Esophagus muscularis mucosa (tissue), 4 donors: ENCODE measurements around the gene TMEM95. TPM values are rescaled to one million over a fixed set of nuclear protein-coding genes. Genes with fewer than 3 reads are reported as not detected.

Experiments used
- DNase-seq: peaks from one replicate; pipeline ENCODE4 v3.0.0-alpha.2; 2017; ENCODE audit errors: extremely low spot score
- H3K27ac ChIP-seq, 4 donors: fragments of 200-600 bp; sonication (generic); replicated peaks in 1 of 4; 1 replicate in 3 of 4; 2 replicates in 1 of 4; pipeline ENCODE4 v1.5.1; 2016 to 2019; ENCODE audit warnings: mild to moderate bottlenecking in 1 of 4
- H3K27me3 ChIP-seq, 4 donors: fragments of 200-600 bp; sonication (generic); one replicate each; pipeline versions ENCODE4 v1.5.1 to v1.6.0; 2016 to 2019
- H3K36me3 ChIP-seq, 4 donors: fragments of 200-600 bp; sonication (generic); one replicate each; pipeline ENCODE4 v1.5.1; 2016 to 2019
- H3K4me1 ChIP-seq, 4 donors: fragments of 200-600 bp; sonication (generic); one replicate each; pipeline ENCODE4 v1.5.1; 2016 to 2019
- H3K4me3 ChIP-seq, 4 donors: fragments of 200-600 bp; sonication (generic); 1 replicate in 2 of 4; 2 replicates in 2 of 4; pipeline ENCODE4 v1.5.1; 2016 to 2019; ENCODE audit warnings: mild to moderate bottlenecking in 4 of 4, moderate library complexity in 1 of 4
- H3K9me3 ChIP-seq, 4 donors: fragments of 200-600 bp; sonication (generic); 1 replicate in 3 of 4; 2 replicates in 1 of 4; pipeline ENCODE4 v1.5.1; 2016 to 2019
- CTCF ChIP-seq, 3 experiments: fragments of 200-600 bp in 2 of 3; fragments of 450-650 bp in 1 of 3; sonication (generic) in 2 of 3; IDR thresholded peaks; one replicate each; pipeline ENCODE4 v1.5.1; 2017 to 2019; ENCODE audit warnings: antibody characterized with exemption in 3 of 3, mild to moderate bottlenecking in 2 of 3, moderate library complexity in 1 of 3
- EP300 ChIP-seq: sonication (generic); formaldehyde crosslinking; IDR thresholded peaks from one replicate; pipeline ENCODE4 v1.6.1; 2017; ENCODE audit warnings: antibody characterized with exemption
- POLR2A ChIP-seq: fragments of 450-650 bp; IDR thresholded peaks from one replicate; pipeline ENCODE4 v1.6.1; 2017; ENCODE audit warnings: antibody characterized with exemption, moderate library complexity, mild to moderate bottlenecking, low read depth
- POLR2AphosphoS5 ChIP-seq, 2 donors: sonication (generic); formaldehyde crosslinking; IDR thresholded peaks; one replicate each; pipeline ENCODE4 v1.6.1; 2017; ENCODE audit warnings: antibody characterized with exemption in 2 of 2
- WGBS: methylation state at CpG from one replicate; pipeline ENCODE4 v1.1.5; 2018; 5-methylcytosine and 5-hydroxymethylcytosine counted together
- intact Hi-C: fragments of 100-400 bp; cut with DNase I; formaldehyde crosslinking; loops from one replicate; pipeline ENCODE4 v1.15.1; 2023
- total RNA-seq, 4 donors: library from RNA; depleted of rRNA; stranded (reverse); fragments of >200 nt; gene quantifications; one replicate each; pipeline versions ENCODE4 v1.1.0 to v1.2.1, GENCODE V29; 2016

TMEM95 gene
- total RNA-seq, 4 donors from 2014 or later, result 0.42 TPM; not detected in 3

GRCh38 chr17:7403977-7404736 lies 49.2 kb downstream of the TMEM95 start, which contains the start of gene TMEM256:
Gene TMEM256, minus strand, starts transcription at chr17:7404097. Its CDS starts 13 bp downstream, at chr17:7404084.
- Histone ChIP-seq H3K36me3 (peaks cover 0 to 16% (median 6%) of the 10 kb centered on the region in 4 donors), H3K9me3 (no peaks in the 10 kb centered on the region), H3K4me3 (peak within 1 kb of the TSS; percentile 77 to 87 (median 85)), H3K4me1 (peaks cover 20 to 56% (median 39%) of the 10 kb centered on the region in 4 donors), H3K27me3 (no peaks in the 10 kb centered on the region), H3K27ac (peak within 1 kb of the TSS; percentile 90 to 93 (median 92))
- 0% methylated on average over 23 of the region's 49 CpGs for WGBS
- DNase-seq, result peak; percentile 100
- TF ChIP-seq POLR2AphosphoS5 (IDR thresholded peaks at IDR 0.05), result peak; percentile 98 to 99
- TF ChIP-seq POLR2A, result peak; percentile 89
- no peak for TF ChIP-seq EP300
- TF ChIP-seq CTCF (IDR thresholded peaks at IDR 0.05), result peak in 1 of 3 experiments; percentile 9
- intact Hi-C loops, result loop anchor here (2.0 to 5.0 kb wide), 2 partner anchors 33 to 52 kb away; partner anchors contain the start of gene KCTD11

GRCh38 chr17:7404737-7405349 lies 49.9 kb downstream of the TMEM95 start:
- Histone ChIP-seq H3K4me3 (peak overlapping the region; percentile 77 to 87 (median 85)), H3K27ac (peak overlapping the region; percentile 90 to 93 (median 92)), H3K27me3 (no peaks in the 10 kb centered on the region), H3K36me3 (peaks cover 0 to 22% (median 9%) of the 10 kb centered on the region in 4 donors), H3K9me3 (no peaks in the 10 kb centered on the region), H3K4me1 (peaks cover 20 to 56% (median 39%) of the 10 kb centered on the region in 4 donors)
- TF ChIP-seq CTCF (IDR thresholded peaks at IDR 0.05) (peak in 1 of 3 experiments; percentile 9), EP300 (no peak), POLR2AphosphoS5 (IDR thresholded peaks at IDR 0.05) (peak in 1 of 2 donors; percentile 84), POLR2A (peak; percentile 18)
- peak; percentile 93 for DNase-seq
- WGBS, result 0% methylated on average over 11 of the region's 65 CpGs
- intact Hi-C loops, result loop anchor here (2.0 to 5.0 kb wide), 2 partner anchors 32 to 53 kb away; partner anchors contain the start of gene KCTD11

GRCh38 chr17:7405350-7406234 lies 50.6 kb downstream of the TMEM95 start:
- intact Hi-C loops, result loop anchor here (2.0 kb wide), 1 partner anchor 31 kb away; no protein-coding TSS in a partner anchor
- TF ChIP-seq POLR2A, result no peak
- TF ChIP-seq CTCF (IDR thresholded peaks at IDR 0.05), result no peak
- no peak for TF ChIP-seq EP300
- no peak for TF ChIP-seq POLR2AphosphoS5 (IDR thresholded peaks at IDR 0.05)
- Histone ChIP-seq H3K4me3 (peak overlapping the region; percentile 77 to 87 (median 85)), H3K27me3 (no peaks in the 10 kb centered on the region), H3K9me3 (no peaks in the 10 kb centered on the region), H3K36me3 (peaks cover 0 to 30% (median 13%) of the 10 kb centered on the region in 4 donors), H3K4me1 (peaks cover 20 to 56% (median 39%) of the 10 kb centered on the region in 4 donors), H3K27ac (peak overlapping the region; percentile 90 to 93 (median 92))
- 13% methylated on average over 25 of the region's 38 CpGs for WGBS
- no peak for DNase-seq

GRCh38 chr17:7406235-7406825 lies 51.4 kb downstream of the TMEM95 start:
- peak overlapping the region; percentile 90 to 93 (median 92) for H3K27ac ChIP-seq
- H3K9me3 ChIP-seq, result no peaks in the 10 kb centered on the region
- 72% methylated on average over 8 of the region's 12 CpGs for WGBS
- H3K27me3 ChIP-seq, result no peaks in the 10 kb centered on the region
- no peak for DNase-seq
- peak overlapping the region; percentile 77 to 87 (median 85) for H3K4me3 ChIP-seq
- H3K36me3 ChIP-seq, result peaks cover 0 to 37% (median 16%) of the 10 kb centered on the region in 4 donors
- TF ChIP-seq POLR2AphosphoS5 (IDR thresholded peaks at IDR 0.05) (no peak), POLR2A (no peak), CTCF (IDR thresholded peaks at IDR 0.05) (no peak), EP300 (no peak)
- H3K4me1 ChIP-seq, result peaks cover 20 to 54% (median 38%) of the 10 kb centered on the region in 4 donors
- intact Hi-C loops, result no loop called here
